Heart right ventricle (tissue), 16 donors: ENCODE measurements around the gene CEP57. TPM values are rescaled to one million over a fixed set of nuclear protein-coding genes. Genes with fewer than 3 reads are reported as not detected.

Experiments used
- ATAC-seq, 8 donors: fragments of 200-7000 bp; cut with Tn5 transposase; one replicate each; pipeline ENCODE4 v1.9.1; 2020; ENCODE audit warnings: mild to moderate bottlenecking in 8 of 8, moderate library complexity in 8 of 8, moderate number of reproducible peaks in 1 of 8
- DNase-seq, 2 donors: peaks; one replicate each; pipeline ENCODE4 v3.0.0-alpha.2; 2020
- H3K27ac ChIP-seq, 10 donors: fragments of 200-600 bp; sonication (generic) in 2 of 10; one replicate each; pipeline versions ENCODE4 v1.5.0 to v1.8.0; 2020 to 2022; ENCODE audit warnings: mild to moderate bottlenecking in 3 of 10
- H3K27me3 ChIP-seq, 7 donors: fragments of 200-600 bp; one replicate each; pipeline ENCODE4 v1.8.0; 2021 to 2022; ENCODE audit warnings: mild to moderate bottlenecking in 2 of 7
- H3K36me3 ChIP-seq, 9 donors: fragments of 200-600 bp; sonication (generic) in 1 of 9; one replicate each; pipeline versions ENCODE4 v1.5.0 to v1.8.0; 2020 to 2022; ENCODE audit warnings: mild to moderate bottlenecking in 2 of 9
- H3K4me1 ChIP-seq, 9 donors: fragments of 200-600 bp; sonication (generic) in 1 of 9; one replicate each; pipeline versions ENCODE4 v1.5.0 to v1.8.0; 2020 to 2022; ENCODE audit warnings: mild to moderate bottlenecking in 4 of 9
- H3K4me3 ChIP-seq, 10 donors: fragments of 200-600 bp; sonication (generic) in 2 of 10; one replicate each; pipeline versions ENCODE4 v1.5.0 to v1.8.0; 2020 to 2022; ENCODE audit warnings: mild to moderate bottlenecking in 7 of 10, moderate library complexity in 2 of 10
- H3K9me3 ChIP-seq, 11 donors: fragments of 200-600 bp in 10 of 11; sonication (generic) in 2 of 11; one replicate each; pipeline versions ENCODE4 v1.5.0 to v1.8.0; 2013 to 2022; ENCODE audit warnings: mild to moderate bottlenecking in 2 of 11, control low read depth in 1 of 11, moderate library complexity in 1 of 11
- CTCF ChIP-seq, 9 donors: fragments of 200-600 bp; sonication (generic) in 2 of 9; IDR thresholded peaks; one replicate each; pipeline versions ENCODE4 v1.5.0 to v1.8.0; 2021 to 2022; ENCODE audit warnings: antibody characterized with exemption in 9 of 9, mild to moderate bottlenecking in 5 of 9, moderate library complexity in 1 of 9
- WGBS, 2 donors: extraction: QIAGEN DNeasy Blood & Tissue Kit; methylation state at CpG; one replicate each; pipeline ENCODE4 v1.1.7; 2013; ENCODE audit warnings: inconsistent platforms in 1 of 2; 5-methylcytosine and 5-hydroxymethylcytosine counted together
- intact Hi-C, 10 donors: fragments of 100-400 bp; cut with DNase I; formaldehyde crosslinking; loops; one replicate each; pipeline versions ENCODE4 v1.11.1 to v1.14.2; 2022
- polyA plus RNA-seq, 2 donors: library from polyadenylated mRNA; stranded (reverse); fragments of 200-250 nt; gene quantifications; one replicate each; pipeline ENCODE4 v1.2.3, GENCODE V29; 2013
- total RNA-seq, 10 donors: library from RNA; stranded (reverse); fragmentation: NEBNext Ultra II Directional in 3 of 10; extraction: Animal tissue kit (Norgen Biotek cat#: 25700) in 3 of 10; gene quantifications; one replicate each; pipeline versions ENCODE4 v1.2.1 to v1.2.4, GENCODE V29; 2021 to 2023
- donor health status: Arrhythmogenic right ventricular cardiomyopathy.
- donor health status: ischemic (EF 13 %, LVEDD 7.1; RV severe dilation, severe dysfunction).
- donor health status: healthy with polysubstance abuse.
- donor health status: DM: no; HTN: yes; CAD: no.
- donor health status: DM: no; HTN: no; CAD: no.
- donor health status: ischemic (EF 25% LVEDD 6.9; RV normal size, moderate dysfunction).
- donor health status: ischemic (EF 25% LVEDD 5.7; RV mildly dilated, moderate dysfunction).
- donor health status: healthy.
- donor health status: DM: yes; HTN: yes; CAD: no.
- donor health status: Ischemic cardiomyopathy.
- donor health status: ischemic (EF 35%, LVEDD 5.7; RV mildly dilated, moderate dysfunction).
- donor health status: nonischemic (EF 11% LVEDD 7.7; RV severe dilation, severe dysfunction).
- donor health status: DM: yes; HTN: yes; CAD: no.
- donor health status: PGD.
- donor health status: ischemic (EF 29% LVEDD 5.4; RV normal size, mild dysfunction).
- donor health status: nonischemic (EF 23%, LVEDD 6.1; RV moderate dilation, normal function).

Gene CEP57
- total and polyA plus RNA-seq, 12 donors = 9.1 to 28.5 (median 24.5) TPM

GRCh38 chr11:95831198-95831883 is 41.0 kb downstream of the CEP57 start:
- intact Hi-C loops = loop anchor here in 7 of 10 donors (10.0 kb wide), 6 partner anchors 213 to 593 kb away; partner anchors contain the start of genes JRKL (in 2 of the 7) and MAML2 (in 1 of the 7)
- peaks cover 0 to 6% (median 0%) of the 10 kb centered on the region in 9 donors for H3K4me1 ChIP-seq
- H3K27me3 ChIP-seq = no peaks in the 10 kb centered on the region
- DNase-seq (no peak), ATAC-seq (no peak)
- TF ChIP-seq CTCF (IDR thresholded peaks at IDR 0.05) = no peak
- 87 to 91% methylated on average over 2 of the region's 2 CpGs for WGBS, 2 donors
- peaks cover 0 to 100% (median 50%) of the 10 kb centered on the region in 9 donors for H3K36me3 ChIP-seq
- no peak overlapping the region for H3K4me3 ChIP-seq
- no peaks in the 10 kb centered on the region for H3K9me3 ChIP-seq
- no peak overlapping the region for H3K27ac ChIP-seq

GRCh38 chr11:95832763-95833162 is 42.5 kb downstream of the CEP57 start:
- Histone ChIP-seq H3K27ac (no peak overlapping the region), H3K27me3 (no peaks in the 10 kb centered on the region), H3K4me3 (no peak overlapping the region), H3K36me3 (peaks cover 0 to 100% (median 50%) of the 10 kb centered on the region in 9 donors), H3K4me1 (peaks cover 0 to 8% (median 0%) of the 10 kb centered on the region in 9 donors), H3K9me3 (no peaks in the 10 kb centered on the region)
- TF ChIP-seq CTCF (IDR thresholded peaks at IDR 0.05) = no peak
- 70 to 75% methylated on average over 3 of the region's 3 CpGs for WGBS, 2 donors
- DNase-seq (no peak), ATAC-seq (no peak)
- intact Hi-C loops = loop anchor here in 7 of 10 donors (10.0 kb wide), 6 partner anchors 212 to 592 kb away; partner anchors contain the start of genes JRKL (in 2 of the 7) and MAML2 (in 1 of the 7)

GRCh38 chr11:95833378-95833777 is 43.1 kb downstream of the CEP57 start:
- no peak for DNase-seq
- H3K36me3 ChIP-seq = peaks cover 0 to 100% (median 45%) of the 10 kb centered on the region in 9 donors
- H3K4me3 ChIP-seq = no peak overlapping the region
- WGBS, 2 donors = 38 to 40% methylated on average over 1 of the region's 1 CpG
- no peaks in the 10 kb centered on the region for H3K27me3 ChIP-seq
- TF ChIP-seq CTCF (IDR thresholded peaks at IDR 0.05) = no peak
- no peak overlapping the region for H3K27ac ChIP-seq
- no peak for ATAC-seq
- no peaks in the 10 kb centered on the region for H3K9me3 ChIP-seq
- intact Hi-C loops = loop anchor here in 7 of 10 donors (10.0 kb wide), 6 partner anchors 211 to 591 kb away; partner anchors contain the start of genes JRKL (in 2 of the 7) and MAML2 (in 1 of the 7)
- peaks cover 0 to 8% (median 0%) of the 10 kb centered on the region in 9 donors for H3K4me1 ChIP-seq

GRCh38 chr11:95835351-95835750 is 45.1 kb downstream of the CEP57 start:
- peaks cover 0 to 100% (median 33%) of the 10 kb centered on the region in 9 donors for H3K36me3 ChIP-seq
- TF ChIP-seq CTCF (IDR thresholded peaks at IDR 0.05) = no peak
- WGBS, 2 donors = 47 to 54% methylated on average over 3 of the region's 3 CpGs
- ATAC-seq (no peak), DNase-seq (no peak)
- intact Hi-C loops = loop anchor here in 9 of 10 donors (5.0 to 10.0 kb wide), 9 partner anchors 209 to 592 kb away; partner anchors contain the start of genes JRKL (in 7 of the 9) and MAML2 (in 4 of the 9)
- H3K27ac ChIP-seq = no peak overlapping the region
- H3K4me1 ChIP-seq = peaks cover 0 to 8% (median 0%) of the 10 kb centered on the region in 9 donors
- H3K4me3 ChIP-seq = no peak overlapping the region
- no peaks in the 10 kb centered on the region for H3K27me3 ChIP-seq
- H3K9me3 ChIP-seq = no peaks in the 10 kb centered on the region
